ENCODE measurements around the gene LMO3.

The LMO3 gene

DNA sequence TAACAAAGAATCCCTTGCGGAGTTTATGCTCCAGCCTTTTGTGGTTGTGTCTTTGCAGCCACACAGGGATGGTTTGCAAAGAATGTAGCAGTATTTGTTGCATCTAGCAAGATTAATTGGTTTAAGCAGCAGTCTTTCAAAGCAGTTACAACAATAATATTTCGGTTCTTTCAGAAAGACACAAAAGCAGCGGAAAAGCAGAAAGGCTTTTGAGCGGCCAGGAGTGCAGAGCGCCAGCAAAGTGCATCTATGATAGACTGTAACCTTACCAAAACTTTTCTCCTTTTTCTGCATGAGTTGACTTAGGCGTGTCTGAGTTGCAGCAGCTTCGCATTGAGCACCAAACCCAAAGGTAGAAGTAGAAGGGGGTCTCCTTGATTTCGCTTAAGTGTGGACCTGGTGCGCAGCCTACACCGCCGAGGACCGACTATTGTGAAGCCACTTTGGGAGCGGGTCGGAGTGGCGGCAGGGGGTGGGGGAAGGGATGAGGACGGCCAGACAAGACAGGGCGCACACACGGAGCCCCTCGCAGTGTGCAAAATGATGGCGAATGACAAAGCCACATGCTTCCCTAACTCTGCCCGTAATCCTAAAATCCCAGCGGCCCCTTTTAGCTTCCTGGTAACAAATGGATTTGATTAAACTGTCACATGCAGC lies 1.2 kb downstream of the LMO3 start:
- CTCF ChIA-PET, result no interaction called here
- TF ChIP-seq, protein P1, sequence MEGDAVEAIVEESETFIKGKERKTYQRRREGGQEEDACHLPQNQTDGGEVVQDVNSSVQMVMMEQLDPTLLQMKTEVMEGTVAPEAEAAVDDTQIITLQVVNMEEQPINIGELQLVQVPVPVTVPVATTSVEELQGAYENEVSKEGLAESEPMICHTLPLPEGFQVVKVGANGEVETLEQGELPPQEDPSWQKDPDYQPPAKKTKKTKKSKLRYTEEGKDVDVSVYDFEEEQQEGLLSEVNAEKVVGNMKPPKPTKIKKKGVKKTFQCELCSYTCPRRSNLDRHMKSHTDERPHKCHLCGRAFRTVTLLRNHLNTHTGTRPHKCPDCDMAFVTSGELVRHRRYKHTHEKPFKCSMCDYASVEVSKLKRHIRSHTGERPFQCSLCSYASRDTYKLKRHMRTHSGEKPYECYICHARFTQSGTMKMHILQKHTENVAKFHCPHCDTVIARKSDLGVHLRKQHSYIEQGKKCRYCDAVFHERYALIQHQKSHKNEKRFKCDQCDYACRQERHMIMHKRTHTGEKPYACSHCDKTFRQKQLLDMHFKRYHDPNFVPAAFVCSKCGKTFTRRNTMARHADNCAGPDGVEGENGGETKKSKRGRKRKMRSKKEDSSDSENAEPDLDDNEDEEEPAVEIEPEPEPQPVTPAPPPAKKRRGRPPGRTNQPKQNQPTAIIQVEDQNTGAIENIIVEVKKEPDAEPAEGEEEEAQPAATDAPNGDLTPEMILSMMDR (IDR thresholded peaks at IDR 0.05; ENCODE audit: insufficient read depth, low read length, missing control alignments), result no peak
- no peak overlapping the region for H3K4me3 ChIP-seq (ENCODE audit: low read depth, low read length)
- POLR2A ChIA-PET, result no interaction called here
- DNase-seq (ENCODE audit: low read depth, low spot score), result no peak

DNA sequence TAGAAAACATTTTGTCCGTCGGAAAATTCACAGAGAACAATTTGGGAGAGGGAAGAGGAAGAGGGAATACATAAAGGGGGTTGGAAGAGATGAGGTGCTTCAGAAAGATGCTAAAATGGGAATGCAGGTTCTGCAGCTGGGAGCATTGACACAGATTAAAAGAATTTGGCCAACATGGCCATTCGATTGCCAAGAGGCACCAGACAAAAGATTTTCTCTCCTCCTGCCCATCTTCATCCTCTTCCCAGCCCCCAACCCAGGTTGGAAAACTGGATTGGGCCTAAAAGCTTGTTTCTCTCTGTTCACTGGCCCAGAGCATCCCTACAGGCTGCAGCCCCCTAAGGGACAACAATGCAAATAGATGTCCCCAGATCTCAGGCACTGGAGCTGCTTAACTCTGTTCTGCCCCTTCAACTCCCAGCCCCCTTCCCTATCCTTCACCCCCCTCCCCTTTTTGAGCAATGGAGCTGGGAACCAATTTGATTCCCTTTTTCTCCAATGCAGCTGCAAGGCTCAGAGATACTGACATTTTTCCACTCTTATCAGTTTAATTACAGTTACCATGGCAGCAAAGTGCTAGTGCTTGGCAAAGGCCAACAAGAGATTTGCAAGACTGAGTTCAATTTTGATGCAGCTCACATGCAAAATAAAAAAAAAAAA lies 1.9 kb downstream of the LMO3 start:
- no peak for DNase-seq (ENCODE audit: low read depth, low spot score)
- no peak overlapping the region for H3K4me3 ChIP-seq (ENCODE audit: low read depth, low read length)
- CTCF ChIA-PET, result no interaction called here
- TF ChIP-seq, protein P1 (IDR thresholded peaks at IDR 0.05; ENCODE audit: insufficient read depth, low read length, missing control alignments), result no peak
- POLR2A ChIA-PET, result no interaction called here

DNA sequence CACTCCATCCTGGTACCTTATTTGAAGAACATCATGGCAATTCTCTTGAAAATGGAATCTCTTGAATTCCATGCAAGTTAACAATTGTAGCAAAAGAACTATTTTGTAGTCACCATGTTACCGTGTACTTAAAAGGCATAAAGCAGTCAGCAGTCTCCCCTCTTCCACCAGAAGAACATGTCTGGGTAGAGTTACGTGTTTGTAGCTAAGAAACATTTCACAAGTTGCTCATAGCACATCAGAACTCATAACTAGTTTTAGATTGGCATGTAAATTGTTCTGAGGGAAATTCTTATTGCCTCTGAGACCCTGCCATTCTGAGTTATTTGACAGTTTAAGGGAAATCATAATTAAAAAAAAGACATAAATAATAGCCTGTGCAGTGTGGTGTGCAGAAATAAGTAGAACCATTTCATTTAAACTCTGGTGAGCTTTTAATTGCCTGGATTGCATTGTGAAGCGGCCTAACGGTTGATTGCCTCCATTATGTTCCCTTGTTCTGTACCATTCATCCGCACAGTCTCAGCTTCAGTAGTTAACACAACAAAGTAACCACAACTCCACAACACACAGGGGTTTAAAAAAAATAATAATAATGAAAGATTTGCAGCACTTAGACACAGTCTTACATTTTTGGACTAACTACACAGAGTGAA lies 2.6 kb downstream of the LMO3 start:
- ChIA-PET POLR2A (no interaction called here), CTCF (no interaction called here)
- H3K4me3 ChIP-seq (ENCODE audit: low read depth, low read length), result no peak overlapping the region
- TF ChIP-seq, protein P1 (IDR thresholded peaks at IDR 0.05; ENCODE audit: insufficient read depth, low read length, missing control alignments), result no peak
- DNase-seq (ENCODE audit: low read depth, low spot score), result no peak

DNA sequence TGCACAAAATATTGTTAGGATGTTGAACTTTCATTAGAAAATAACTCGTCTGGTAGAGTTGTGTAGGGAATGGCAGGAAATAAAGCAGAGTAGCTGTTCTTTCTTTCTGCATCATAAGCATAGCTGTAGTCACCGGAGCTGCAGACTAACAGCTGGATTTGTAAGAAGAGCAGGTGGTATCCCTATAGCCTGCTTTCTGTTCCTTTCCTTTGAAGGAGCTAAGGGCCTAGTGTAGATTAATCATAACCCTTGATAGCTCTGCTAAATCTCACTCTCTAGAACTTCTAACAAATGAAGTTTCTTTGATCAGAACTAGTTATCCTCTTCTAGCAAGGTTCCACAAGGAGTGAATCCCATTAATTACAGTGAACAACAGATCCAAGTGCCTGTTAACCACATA lies 3.5 kb downstream of the LMO3 start:
- CTCF ChIA-PET, result no interaction called here
- TF ChIP-seq, protein P1 (IDR thresholded peaks at IDR 0.05; ENCODE audit: insufficient read depth, low read length, missing control alignments), result no peak
- POLR2A ChIA-PET, result no interaction called here
- no peak overlapping the region for H3K4me3 ChIP-seq (ENCODE audit: low read depth, low read length)
- DNase-seq (ENCODE audit: low read depth, low spot score), result no peak

DNA sequence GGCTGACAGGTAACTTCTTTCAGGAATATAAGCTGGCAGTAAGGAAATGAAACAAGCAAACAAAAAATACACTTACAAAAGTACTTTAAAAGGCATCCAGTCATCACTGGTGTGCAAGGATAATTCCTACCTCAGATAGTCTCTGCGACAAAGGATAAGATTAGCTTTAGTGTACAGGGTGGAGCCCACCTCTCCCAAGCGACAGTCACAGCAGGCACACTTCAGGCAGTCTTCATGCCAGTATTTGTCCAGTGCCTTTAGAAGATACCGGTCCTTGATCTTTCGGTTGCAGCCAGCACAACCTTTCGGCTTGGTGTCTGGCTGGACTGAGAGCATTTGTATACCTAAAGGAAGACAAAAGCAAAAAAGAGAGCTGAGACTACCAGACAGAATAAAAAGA lies 5.4 kb downstream of the LMO3 start:
- TF ChIP-seq, protein P1 (IDR thresholded peaks at IDR 0.05; ENCODE audit: insufficient read depth, low read length, missing control alignments), result no peak
- ChIA-PET POLR2A (no interaction called here), CTCF (no interaction called here)
- DNase-seq (ENCODE audit: low read depth, low spot score), result no peak
- H3K4me3 ChIP-seq (ENCODE audit: low read depth, low read length), result no peak overlapping the region

DNA sequence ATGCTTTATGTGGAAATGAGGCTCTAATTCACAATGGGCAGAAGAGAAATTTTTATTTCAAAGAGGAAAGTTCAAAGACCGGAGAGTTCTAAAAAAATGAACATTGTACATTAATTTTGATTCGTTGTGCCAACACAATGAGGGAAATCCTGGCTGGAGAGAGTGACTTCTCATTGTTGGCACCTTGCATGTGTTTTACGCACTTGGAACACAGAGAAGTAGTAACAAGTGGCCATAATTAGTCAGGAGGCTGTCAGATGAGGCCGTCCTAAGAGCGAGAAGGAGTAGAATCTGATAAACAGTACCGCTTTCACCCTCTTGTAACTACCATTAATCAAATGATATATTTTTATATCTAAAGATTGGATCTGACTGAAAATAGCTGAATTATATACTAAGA lies 6.9 kb downstream of the LMO3 start:
- TF ChIP-seq, protein P1 (IDR thresholded peaks at IDR 0.05; ENCODE audit: insufficient read depth, low read length, missing control alignments), result no peak
- ChIA-PET POLR2A (no interaction called here), CTCF (no interaction called here)
- no peak overlapping the region for H3K4me3 ChIP-seq (ENCODE audit: low read depth, low read length)
- DNase-seq (ENCODE audit: low read depth, low spot score), result no peak
